Lower leg skin (tissue), 4 donors: ENCODE results near the gene DAPK2. TPM values are rescaled to one million over a fixed set of nuclear protein-coding genes. Genes with fewer than 3 reads are reported as not detected.

Source experiments
- DNase-seq, 2 donors: peaks; one replicate each; pipeline ENCODE4 v3.0.0-alpha.2; 2019; ENCODE audit warnings: low spot score in 2 of 2
- H3K4me3 ChIP-seq: fragments of 200-600 bp; sonication (generic); 2 replicates; pipeline ENCODE4 v1.5.1; 2017; ENCODE audit warnings: mild to moderate bottlenecking, low read depth; ENCODE audit not compliant: poor library complexity, severe bottlenecking
- POLR2A ChIP-seq, 2 donors: fragments of 450-650 bp; IDR thresholded peaks; one replicate each; pipeline ENCODE4 v1.6.1; 2016 to 2017; ENCODE audit warnings: antibody characterized with exemption in 2 of 2, mild to moderate bottlenecking in 1 of 2, moderate library complexity in 1 of 2
- WGBS, 2 donors: methylation state at CpG; one replicate each; pipeline ENCODE4 v1.1.5; 2018; 5-methylcytosine and 5-hydroxymethylcytosine counted together
- intact Hi-C: fragments of 100-400 bp; cut with DNase I; formaldehyde crosslinking; loops from one replicate; pipeline ENCODE4 v1.15.0; 2023; ENCODE audit warnings: low total_unique reads
- total RNA-seq, 4 donors: library from RNA; depleted of rRNA; stranded (reverse); fragments of >200 nt; gene quantifications; one replicate each; pipeline ENCODE4 v1.1.0, GENCODE V29; 2016
- TF ChIP-seq, protein P1 (sequence below), 3 donors: fragments of 450-650 bp; IDR thresholded peaks; one replicate each; pipeline ENCODE4 v1.5.1; 2016; ENCODE audit warnings: antibody characterized with exemption in 3 of 3, mild to moderate bottlenecking in 3 of 3, moderate library complexity in 2 of 3

DAPK2 gene
- total RNA-seq, 4 donors from 2014 or later = 10.9 to 27.5 (median 13.3) TPM

DNA sequence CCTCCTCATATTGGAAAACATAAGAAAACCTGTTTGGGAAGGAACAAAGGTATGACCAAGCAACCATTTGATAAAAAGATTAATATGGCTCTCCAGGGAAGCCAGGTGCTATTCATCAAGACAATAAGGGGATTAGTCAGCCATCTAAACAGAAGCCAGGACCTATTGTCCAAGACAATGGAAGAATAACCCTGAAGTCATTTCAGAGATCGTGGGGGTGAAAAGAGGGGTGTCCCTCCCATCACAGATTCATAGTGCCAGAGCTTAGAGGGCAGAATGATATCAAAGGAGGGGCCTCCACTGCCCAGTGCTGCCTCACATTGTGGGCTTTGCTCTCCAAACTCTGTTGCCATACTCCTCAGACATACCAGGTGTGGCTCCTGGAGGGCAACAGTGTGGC is 73.5 kb downstream of the DAPK2 start:
- TF ChIP-seq POLR2A (IDR thresholded peaks at IDR 0.05) = no peak
- TF ChIP-seq, protein P1, sequence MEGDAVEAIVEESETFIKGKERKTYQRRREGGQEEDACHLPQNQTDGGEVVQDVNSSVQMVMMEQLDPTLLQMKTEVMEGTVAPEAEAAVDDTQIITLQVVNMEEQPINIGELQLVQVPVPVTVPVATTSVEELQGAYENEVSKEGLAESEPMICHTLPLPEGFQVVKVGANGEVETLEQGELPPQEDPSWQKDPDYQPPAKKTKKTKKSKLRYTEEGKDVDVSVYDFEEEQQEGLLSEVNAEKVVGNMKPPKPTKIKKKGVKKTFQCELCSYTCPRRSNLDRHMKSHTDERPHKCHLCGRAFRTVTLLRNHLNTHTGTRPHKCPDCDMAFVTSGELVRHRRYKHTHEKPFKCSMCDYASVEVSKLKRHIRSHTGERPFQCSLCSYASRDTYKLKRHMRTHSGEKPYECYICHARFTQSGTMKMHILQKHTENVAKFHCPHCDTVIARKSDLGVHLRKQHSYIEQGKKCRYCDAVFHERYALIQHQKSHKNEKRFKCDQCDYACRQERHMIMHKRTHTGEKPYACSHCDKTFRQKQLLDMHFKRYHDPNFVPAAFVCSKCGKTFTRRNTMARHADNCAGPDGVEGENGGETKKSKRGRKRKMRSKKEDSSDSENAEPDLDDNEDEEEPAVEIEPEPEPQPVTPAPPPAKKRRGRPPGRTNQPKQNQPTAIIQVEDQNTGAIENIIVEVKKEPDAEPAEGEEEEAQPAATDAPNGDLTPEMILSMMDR (IDR thresholded peaks at IDR 0.05) = no peak
- H3K4me3 ChIP-seq = no peak overlapping the region
- DNase-seq = no peak
- WGBS, 2 donors = 50 to 64% methylated on average over 1 of the region's 1 CpG
- intact Hi-C loops = no loop called here

DNA sequence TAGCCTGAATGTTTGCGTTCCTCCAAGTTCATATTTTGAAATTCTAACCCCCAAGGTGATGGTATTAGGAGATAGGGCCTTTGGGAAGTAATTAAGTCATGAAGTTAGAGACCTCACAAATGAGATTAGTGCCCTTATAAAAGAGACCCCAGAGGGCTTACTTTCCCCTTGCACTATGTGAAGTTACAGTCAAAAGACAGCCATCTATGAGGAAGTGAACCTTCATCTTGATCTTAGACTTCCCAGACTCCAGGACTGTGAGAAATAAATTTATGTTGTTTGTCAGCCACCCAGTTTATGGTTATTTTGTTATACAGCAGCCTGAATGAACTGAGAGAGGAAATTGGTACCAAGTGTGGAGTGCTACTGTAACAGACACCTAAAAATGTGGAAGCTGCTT is 74.4 kb downstream of the DAPK2 start:
- DNase-seq = peak in 1 of 2 donors; percentile 2
- H3K4me3 ChIP-seq = no peak overlapping the region
- WGBS, 2 donors = 95 to 97% methylated on average over 1 of the region's 1 CpG
- intact Hi-C loops = no loop called here
- TF ChIP-seq POLR2A (IDR thresholded peaks at IDR 0.05) = no peak
- TF ChIP-seq, protein P1 (IDR thresholded peaks at IDR 0.05) = no peak

DNA sequence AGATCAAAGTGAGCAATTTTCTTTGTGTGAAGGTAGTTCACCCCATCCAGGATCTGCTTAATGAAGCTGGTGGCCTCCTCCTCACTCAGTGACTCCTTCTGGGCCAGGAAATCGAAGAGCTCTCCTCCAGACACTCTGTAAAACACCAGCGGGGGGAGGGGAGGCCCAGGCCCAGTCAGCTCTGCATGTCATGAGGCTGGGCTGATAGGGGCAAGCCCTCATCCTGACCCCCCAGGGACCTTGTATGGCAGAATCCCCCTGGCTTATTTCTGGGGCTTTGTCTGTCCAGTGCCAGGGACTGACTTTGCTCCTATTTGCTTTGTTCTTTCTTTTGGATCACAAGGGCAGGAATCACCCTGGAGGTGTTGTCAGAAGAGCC is 74.9 kb downstream of the DAPK2 start:
- TF ChIP-seq, protein P1 (IDR thresholded peaks at IDR 0.05) = no peak
- TF ChIP-seq POLR2A (IDR thresholded peaks at IDR 0.05) = no peak
- DNase-seq = peak in 1 of 2 donors; percentile 76
- 79 to 93% methylated on average over 2 of the region's 2 CpGs for WGBS, 2 donors
- no peak overlapping the region for H3K4me3 ChIP-seq
- intact Hi-C loops = no loop called here

DNA sequence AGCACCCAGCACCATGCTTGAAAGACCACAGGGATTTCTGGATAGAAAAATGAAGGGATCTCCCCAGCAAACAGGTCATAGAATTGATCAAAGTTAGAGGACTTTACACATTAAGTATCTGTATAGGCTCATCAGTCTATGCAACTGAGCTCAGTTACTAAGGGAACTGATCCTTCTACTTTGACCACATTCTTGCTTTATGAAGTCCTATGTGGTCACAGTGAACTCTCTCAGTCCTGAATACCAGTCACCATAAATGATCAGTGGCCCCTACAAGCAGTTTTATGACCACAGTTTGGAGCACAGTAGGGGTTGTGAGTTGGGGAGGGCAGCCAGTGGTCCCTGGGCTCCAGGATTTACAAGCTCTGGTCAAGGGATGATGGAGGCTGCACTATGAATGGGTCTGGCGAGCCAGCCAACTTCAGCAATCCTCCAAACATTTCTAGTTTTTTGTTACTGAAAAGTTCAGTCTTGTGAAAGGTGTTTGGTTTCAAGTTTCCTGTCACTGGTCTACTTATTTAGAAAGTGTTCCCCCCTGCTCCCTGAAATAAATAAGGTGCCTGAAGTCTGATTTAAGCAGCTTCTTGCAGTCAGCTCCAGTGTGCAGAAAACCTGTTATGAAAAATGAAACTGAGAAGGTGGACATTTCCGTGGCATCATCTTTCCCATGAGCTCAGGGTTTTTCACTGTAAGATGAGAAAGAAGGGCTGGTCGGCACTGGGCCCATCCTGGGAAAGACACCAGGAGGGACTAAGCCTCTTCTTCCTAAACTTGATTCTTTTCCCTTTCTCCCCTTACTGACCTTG is 75.5 kb downstream of the DAPK2 start:
- intact Hi-C loops = no loop called here
- WGBS, 2 donors = 56 to 94% methylated on average over 3 of the region's 3 CpGs
- no peak overlapping the region for H3K4me3 ChIP-seq
- TF ChIP-seq, protein P1 (IDR thresholded peaks at IDR 0.05) = no peak
- TF ChIP-seq POLR2A (IDR thresholded peaks at IDR 0.05) = no peak
- peak in 1 of 2 donors; percentile 74 for DNase-seq

DNA sequence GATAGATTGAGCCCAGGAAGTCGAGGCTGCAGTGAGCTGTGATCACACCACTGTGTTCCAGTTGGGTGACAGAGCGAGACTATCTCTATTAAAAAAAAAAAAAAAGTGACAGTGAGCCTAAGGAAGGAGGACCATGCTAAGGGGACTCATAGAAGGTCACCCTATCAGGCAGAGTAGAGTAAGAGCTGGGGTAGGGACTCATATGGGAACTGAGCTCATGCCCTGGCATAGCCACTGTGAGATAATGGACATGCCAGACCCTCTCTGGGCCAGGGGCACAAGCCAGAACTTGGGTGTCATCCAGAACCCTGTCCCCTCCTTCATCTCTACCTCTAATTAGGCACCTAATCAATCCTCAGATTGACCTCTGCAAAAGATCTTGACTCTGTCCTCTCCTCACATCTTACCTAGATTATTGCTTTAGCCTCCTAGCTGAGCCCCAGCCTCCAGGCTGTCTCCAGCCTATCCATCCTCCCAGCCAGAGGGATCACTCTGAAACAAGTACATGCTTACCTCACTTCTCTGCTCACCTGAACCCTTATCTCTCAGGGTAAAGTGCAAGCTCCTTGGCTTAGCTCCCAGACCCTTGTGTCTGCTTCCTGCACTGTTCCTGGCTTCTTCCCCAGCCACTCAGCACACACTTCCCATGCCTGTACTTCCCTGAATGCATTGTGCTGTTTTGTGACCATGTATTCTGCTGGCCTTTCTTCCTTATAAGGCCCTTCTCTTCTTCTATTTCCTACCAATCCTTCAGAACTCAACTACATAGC is 76.4 kb downstream of the DAPK2 start:
- peak in 1 of 2 donors; percentile 68 for DNase-seq
- WGBS, 2 donors = 88 to 94% methylated on average over 2 of the region's 2 CpGs
- H3K4me3 ChIP-seq = no peak overlapping the region
- TF ChIP-seq, protein P1 (IDR thresholded peaks at IDR 0.05) = no peak
- peak in 1 of 2 donors; percentile 16 for TF ChIP-seq POLR2A (IDR thresholded peaks at IDR 0.05)
- intact Hi-C loops = no loop called here
